Heart left ventricle (tissue), 13 donors: ENCODE data around the gene TCHP.

Experiments
- POLR2A ChIP-seq, 2 donors: fragments of 450-650 bp; IDR thresholded peaks; one replicate each; pipeline ENCODE4 v1.6.1; 2017; ENCODE audit warnings: antibody characterized with exemption in 2 of 2, mild to moderate bottlenecking in 2 of 2, moderate library complexity in 2 of 2
- TF ChIP-seq, protein P1 (sequence below), 12 donors: fragments of 200-600 bp; sonication (generic) in 4 of 12; IDR thresholded peaks; one replicate each; pipeline versions ENCODE4 v1.5.0 to v1.8.0; 2018 to 2022; ENCODE audit warnings: antibody characterized with exemption in 12 of 12, mild to moderate bottlenecking in 5 of 12
- donor health status: ischemic (EF 13 %, LVEDD 7.1; RV severe dilation, severe dysfunction).
- donor health status: DM: no; HTN: yes; CAD: no.
- donor health status: DM: no; HTN: no; CAD: no.
- donor health status: ischemic (EF 25% LVEDD 6.9; RV normal size, moderate dysfunction).
- donor health status: ischemic (EF 25% LVEDD 5.7; RV mildly dilated, moderate dysfunction).
- donor health status: ischemic (EF 35%, LVEDD 5.7; RV mildly dilated, moderate dysfunction).
- donor health status: nonischemic (EF 11% LVEDD 7.7; RV severe dilation, severe dysfunction).
- donor health status: DM: yes; HTN: yes; CAD: no.
- donor health status: PGD.
- donor health status: ischemic (EF 29% LVEDD 5.4; RV normal size, mild dysfunction).
- donor health status: nonischemic (EF 23%, LVEDD 6.1; RV moderate dilation, normal function).

- TF ChIP-seq, protein P1, sequence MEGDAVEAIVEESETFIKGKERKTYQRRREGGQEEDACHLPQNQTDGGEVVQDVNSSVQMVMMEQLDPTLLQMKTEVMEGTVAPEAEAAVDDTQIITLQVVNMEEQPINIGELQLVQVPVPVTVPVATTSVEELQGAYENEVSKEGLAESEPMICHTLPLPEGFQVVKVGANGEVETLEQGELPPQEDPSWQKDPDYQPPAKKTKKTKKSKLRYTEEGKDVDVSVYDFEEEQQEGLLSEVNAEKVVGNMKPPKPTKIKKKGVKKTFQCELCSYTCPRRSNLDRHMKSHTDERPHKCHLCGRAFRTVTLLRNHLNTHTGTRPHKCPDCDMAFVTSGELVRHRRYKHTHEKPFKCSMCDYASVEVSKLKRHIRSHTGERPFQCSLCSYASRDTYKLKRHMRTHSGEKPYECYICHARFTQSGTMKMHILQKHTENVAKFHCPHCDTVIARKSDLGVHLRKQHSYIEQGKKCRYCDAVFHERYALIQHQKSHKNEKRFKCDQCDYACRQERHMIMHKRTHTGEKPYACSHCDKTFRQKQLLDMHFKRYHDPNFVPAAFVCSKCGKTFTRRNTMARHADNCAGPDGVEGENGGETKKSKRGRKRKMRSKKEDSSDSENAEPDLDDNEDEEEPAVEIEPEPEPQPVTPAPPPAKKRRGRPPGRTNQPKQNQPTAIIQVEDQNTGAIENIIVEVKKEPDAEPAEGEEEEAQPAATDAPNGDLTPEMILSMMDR (IDR thresholded peaks at IDR 0.05) = no peak
- no peak for TF ChIP-seq POLR2A (IDR thresholded peaks at IDR 0.05)
Measured at GRCh38 chr12:109858764-109859163, 41.3 kb upstream of the TCHP start.
